ENCODE measurements around the gene TEKTIP1.
"Not testable (repeated sequence)": the region's sequence is repeated elsewhere in the genome, so short reads cannot be mapped to it uniquely, and the experiment has no call there.

Gene TEKTIP1

GRCh38 chr19:3563709-3564524 is 24.9 kb downstream of the TEKTIP1 start:
- no peak for DNase-seq

- no peak for DNase-seq
Observed at GRCh38 chr19:3565139-3565538, 26.2 kb downstream of the TEKTIP1 start.

DNA sequence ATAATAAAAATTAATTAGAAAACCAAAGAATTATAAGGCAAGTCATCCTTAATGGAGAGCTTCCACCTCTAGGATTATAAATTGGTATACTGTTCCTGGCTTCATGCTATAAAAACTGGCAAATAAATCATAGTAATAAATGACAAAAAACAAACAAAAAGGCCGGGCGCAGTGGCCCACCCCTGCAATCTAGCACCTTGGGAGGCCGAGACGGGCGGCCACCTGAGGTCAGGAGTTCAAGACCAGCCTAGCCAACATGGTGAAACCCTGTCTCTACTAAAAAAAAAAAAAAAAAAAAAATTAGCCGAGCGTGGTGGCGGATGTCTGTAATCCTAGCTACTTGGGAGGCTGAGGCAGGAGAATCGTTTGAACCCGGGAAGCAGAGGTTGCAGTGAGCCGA is 31.1 kb downstream of the TEKTIP1 start:
- DNase-seq: not testable (repeated sequence)

DNA sequence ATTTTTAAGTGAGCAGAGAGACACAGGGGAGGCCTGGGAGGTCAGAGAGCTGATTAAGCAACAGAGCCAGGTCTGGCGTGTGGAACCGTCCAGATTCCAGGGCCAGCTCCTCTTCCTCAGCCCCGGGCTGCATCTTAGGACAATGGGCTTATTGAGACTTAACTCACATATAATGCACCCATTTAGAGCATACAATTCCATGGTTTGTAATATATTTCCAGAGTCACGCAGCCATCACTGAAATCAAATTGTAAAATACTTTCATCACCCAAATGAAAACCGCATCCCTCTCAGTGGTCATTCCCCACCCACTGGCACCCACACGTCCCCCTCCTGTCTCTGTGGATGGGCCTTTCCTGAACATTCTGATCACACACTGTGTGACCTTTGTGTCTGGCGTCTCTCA is 31.6 kb downstream of the TEKTIP1 start:
- DNase-seq: no peak

- peak; percentile 99 for DNase-seq
Observed at GRCh38 chr19:3572132-3572854, 33.3 kb downstream of the TEKTIP1 start.

DNA sequence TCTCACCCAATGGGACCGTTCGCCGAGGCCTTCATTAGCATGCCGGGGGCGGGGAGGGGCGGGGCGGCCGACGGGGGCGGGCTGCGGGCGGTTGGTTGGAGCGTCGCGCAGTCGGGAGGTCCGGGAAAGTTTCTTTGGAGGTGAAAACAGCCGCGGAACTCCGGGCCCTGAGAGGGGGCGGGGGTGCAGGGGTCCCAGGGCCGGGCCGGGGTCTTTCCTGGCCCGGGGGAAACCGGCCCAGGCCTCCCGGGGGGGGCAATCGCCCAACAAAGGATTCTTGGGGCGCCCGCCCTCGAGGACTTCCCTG is 33.8 kb downstream of the TEKTIP1 start, which contains the start of gene HMG20B:
Gene HMG20B (plus strand): TSS at position 90 of the 307 bp plus-strand sequence. CDS start 366 bp downstream, outside the sequence.
- no peak for DNase-seq

DNA sequence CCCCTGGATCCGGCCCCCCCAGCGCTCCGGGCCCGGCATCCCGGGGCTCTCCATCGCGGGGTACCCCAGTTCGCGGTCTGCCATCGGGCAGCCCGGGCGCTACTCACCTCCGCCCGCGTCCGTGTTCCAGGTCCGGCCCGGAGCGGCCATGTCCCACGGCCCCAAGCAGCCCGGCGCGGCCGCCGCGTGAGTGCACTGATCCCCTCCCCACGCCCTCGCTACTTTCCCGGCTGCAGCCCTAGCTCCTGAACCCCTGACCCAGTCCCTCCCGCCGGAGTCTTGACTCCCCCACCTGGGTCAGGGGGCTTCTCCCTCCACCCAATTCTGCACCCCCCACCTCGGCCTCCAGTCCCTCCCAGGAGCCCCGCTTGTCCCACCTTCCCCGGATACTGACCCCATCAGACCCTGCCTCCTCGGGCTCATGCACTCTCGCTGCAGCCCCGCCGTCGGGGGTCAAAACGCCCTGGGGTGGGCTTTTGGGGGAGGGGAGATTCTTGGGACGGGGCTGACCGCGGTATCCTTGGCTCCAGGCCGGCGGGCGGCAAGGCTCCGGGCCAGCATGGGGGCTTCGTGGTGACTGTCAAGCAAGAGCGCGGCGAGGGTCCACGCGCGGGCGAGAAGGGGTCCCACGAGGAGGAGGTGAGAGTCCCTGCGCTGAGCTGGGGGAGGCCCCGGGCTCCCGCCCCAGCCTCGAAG is 34.3 kb downstream of the TEKTIP1 start:
- no peak for DNase-seq

- DNase-seq: peak; percentile 73
Observed at GRCh38 chr19:3573858-3574637, 35.1 kb downstream of the TEKTIP1 start.

- no peak for DNase-seq
Observed at GRCh38 chr19:3575260-3575741, 36.3 kb downstream of the TEKTIP1 start.

GRCh38 chr19:3575949-3576673 is 37.1 kb downstream of the TEKTIP1 start:
- DNase-seq: no peak

DNA sequence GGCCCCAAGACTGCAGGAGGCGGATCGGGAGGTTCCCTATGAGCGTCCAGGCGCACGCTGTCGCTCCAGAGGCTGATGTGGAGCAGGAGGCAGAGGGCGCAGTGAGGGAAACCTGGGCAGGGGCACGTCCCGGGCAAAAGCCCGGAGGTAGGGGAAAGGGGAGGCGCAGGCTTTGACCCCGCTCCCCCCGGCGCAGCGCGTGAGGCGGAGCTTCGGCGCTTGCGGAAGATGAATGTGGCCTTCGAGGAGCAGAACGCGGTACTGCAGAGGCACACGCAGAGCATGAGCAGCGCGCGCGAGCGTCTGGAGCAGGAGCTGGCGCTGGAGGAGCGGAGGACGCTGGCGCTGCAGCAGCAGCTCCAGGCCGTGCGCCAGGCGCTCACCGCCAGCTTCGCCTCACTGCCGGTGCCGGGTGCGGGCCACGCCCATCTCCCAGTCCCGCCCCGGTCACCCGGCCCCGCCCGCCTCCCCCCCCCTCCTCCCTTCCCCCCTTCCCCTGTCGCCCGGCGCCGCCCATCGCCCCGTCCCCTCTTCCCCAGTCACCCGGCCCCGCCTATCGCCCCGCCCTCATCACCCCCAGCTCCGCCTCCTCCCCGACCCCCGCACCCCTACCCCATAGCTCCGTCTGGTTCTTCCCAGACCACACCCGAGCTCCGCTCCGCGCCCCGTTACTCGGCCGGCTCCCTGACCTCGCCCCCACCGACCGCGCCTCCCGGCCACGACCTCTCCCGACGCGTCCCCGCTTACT is 37.9 kb downstream of the TEKTIP1 start:
- DNase-seq: no peak

- no peak for DNase-seq
Observed at GRCh38 chr19:3577723-3578344, 38.9 kb downstream of the TEKTIP1 start.

- no peak for DNase-seq
Observed at GRCh38 chr19:3578390-3578789, 39.4 kb downstream of the TEKTIP1 start.

- no peak for DNase-seq
Observed at GRCh38 chr19:3580156-3580934, 41.4 kb downstream of the TEKTIP1 start.

DNA sequence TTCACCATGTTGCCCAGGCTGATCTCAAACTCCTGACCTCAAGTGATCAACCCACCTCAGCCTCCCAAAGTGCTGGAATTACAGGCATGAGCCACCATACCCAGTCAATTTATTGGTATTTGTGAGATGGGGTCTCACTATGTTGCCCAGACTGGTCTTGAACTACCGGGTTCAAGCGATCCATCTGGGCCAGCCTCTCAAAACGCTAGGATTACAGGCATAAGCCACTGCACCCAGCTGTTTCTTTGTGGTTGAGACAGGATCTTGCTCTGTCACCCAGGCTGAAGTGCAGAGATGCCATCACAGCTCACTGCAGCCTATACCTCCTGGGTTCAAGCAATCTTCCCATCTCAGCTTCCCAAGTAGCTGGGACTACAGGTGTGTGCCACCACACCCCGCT is 42.8 kb downstream of the TEKTIP1 start:
- not testable (repeated sequence) for DNase-seq

DNA sequence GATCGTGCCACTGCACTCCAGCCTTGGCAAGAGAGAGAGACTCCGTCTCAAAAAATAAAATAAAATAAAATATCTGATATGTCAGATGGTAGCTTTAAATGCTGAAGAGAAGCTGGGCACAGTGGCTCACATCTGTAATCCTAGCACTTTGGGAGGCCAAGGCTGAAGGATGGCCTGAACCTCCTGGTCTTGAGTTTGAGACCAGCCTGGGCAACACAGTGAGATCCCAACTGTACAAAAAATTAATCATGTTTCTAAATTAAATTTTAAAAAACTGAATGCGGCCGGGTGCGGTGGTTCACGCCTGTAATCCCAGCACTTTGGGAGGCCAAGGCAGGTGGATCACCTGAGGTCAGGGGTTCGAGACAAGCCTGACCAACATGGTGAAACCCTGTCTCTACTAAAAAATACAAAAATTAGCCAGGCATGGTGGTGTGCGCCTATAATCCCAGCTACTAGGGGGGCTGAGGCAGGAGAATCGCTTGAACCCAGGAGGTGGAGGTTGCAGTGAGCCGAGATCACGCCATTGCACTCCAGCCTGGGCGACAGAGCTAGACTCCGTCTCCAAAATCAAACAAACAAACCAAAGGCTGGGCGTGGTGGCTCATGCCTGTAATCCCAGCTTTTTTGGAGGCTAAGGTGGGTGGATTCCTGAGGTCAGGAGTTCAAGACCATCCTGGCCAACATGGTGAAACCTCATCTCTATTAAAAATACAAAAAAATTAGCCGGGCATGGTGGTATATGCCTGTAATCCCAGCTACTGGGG is 45.2 kb downstream of the TEKTIP1 start:
- DNase-seq: not testable (repeated sequence)

- DNase-seq: peak; percentile 17
Observed at GRCh38 chr19:3585301-3586126, 46.5 kb downstream of the TEKTIP1 start, which contains the start of gene GIPC3. Gene GIPC3 (plus strand): TSS chr19:3585478. CDS start chr19:3585598, 120 bp downstream.

DNA sequence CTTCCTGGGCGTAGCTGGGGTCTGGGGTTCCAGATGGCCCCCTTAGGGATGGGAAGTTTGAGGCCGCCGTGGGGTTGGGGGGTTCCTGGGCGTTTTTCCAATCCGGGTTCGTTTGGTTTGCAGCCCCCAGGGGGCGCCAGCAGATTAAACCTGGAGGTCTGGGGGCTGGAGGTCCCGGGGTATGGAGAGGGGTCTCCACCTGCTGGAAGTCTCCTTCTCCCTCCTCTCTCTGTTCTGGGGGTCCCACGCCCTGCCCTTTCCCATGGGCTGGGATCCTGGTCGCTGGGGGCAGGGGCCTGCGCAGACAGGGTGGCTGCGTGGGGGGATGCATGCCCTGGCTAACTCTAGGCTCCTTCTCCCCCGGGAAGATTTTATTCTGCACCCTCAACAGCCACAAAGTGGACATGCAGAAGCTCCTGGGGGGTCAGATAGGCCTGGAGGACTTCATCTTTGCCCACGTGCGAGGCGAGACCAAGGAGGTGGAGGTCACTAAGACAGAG is 47.2 kb downstream of the TEKTIP1 start:
- peak; percentile 51 for DNase-seq

Measured in stimulated activated CD4-positive, alpha-beta T cell treated with anti-CD3 and anti-CD28 coated beads, Interleukin-12 subunit alpha, Interleukin-12 subunit beta, amount 100 ng/mL, for 4 hours (primary cell).